Testis (tissue), 2 donors: Measurements from ENCODE around the gene TMEM62.

Experiments
- CTCF ChIP-seq, 3 experiments: fragments of 450-650 bp in 2 of 3; fragments of 200-600 bp in 1 of 3; sonication (generic) in 1 of 3; IDR thresholded peaks; one replicate each; pipeline ENCODE4 v1.5.1; 2016 to 2019; ENCODE audit warnings: antibody characterized with exemption in 3 of 3, mild to moderate bottlenecking in 2 of 3, moderate library complexity in 1 of 3
- POLR2A ChIP-seq: fragments of 450-650 bp; IDR thresholded peaks from one replicate; pipeline ENCODE4 v1.6.1; 2017; ENCODE audit warnings: antibody characterized with exemption, mild to moderate bottlenecking, moderate library complexity

GRCh38 chr15:43214592-43215295 lies 81.4 kb downstream of the TMEM62 start:
- TF ChIP-seq CTCF (IDR thresholded peaks at IDR 0.05) (no peak), POLR2A (no peak)
